Aorta (tissue), 5 donors: ENCODE data around the gene DNASE1L3. TPM values are rescaled to one million over a fixed set of nuclear protein-coding genes. Genes with fewer than 3 reads are reported as not detected.

Source experiments
- ATAC-seq: fragments of 200-7000 bp; cut with Tn5 transposase; one replicate; pipeline ENCODE4 v1.9.1; 2022; ENCODE audit warnings: moderate library complexity; ENCODE audit not compliant: low FRiP score
- DNase-seq, 2 donors: peaks; one replicate each; pipeline ENCODE4 v3.0.0-alpha.2; 2020
- H3K27ac ChIP-seq, 2 donors: one replicate each; pipeline ENCODE4 v1.5.1; 2013; ENCODE audit warnings: low read length in 2 of 2, mild to moderate bottlenecking in 2 of 2, moderate library complexity in 2 of 2, control low read depth in 1 of 2, inconsistent platforms in 1 of 2, low read depth in 1 of 2
- H3K27me3 ChIP-seq, 2 donors: one replicate each; pipeline ENCODE4 v1.6.1; 2013; ENCODE audit warnings: control low read depth in 1 of 2, low read length in 1 of 2, mild to moderate bottlenecking in 1 of 2, moderate library complexity in 1 of 2; ENCODE audit not compliant: insufficient read depth in 2 of 2, control insufficient read depth in 1 of 2
- H3K36me3 ChIP-seq, 2 donors: one replicate each; pipeline ENCODE4 v1.6.1; 2013; ENCODE audit warnings: control low read depth in 1 of 2, low read length in 1 of 2, mild to moderate bottlenecking in 1 of 2; ENCODE audit not compliant: insufficient read depth in 2 of 2, control insufficient read depth in 1 of 2
- H3K4me1 ChIP-seq, 2 donors: one replicate each; pipeline ENCODE4 v1.6.1; 2013; ENCODE audit warnings: low read length in 2 of 2, control low read depth in 1 of 2, mild to moderate bottlenecking in 1 of 2, moderate library complexity in 1 of 2; ENCODE audit not compliant: insufficient read depth in 2 of 2, control insufficient read depth in 1 of 2
- H3K4me3 ChIP-seq, 2 donors: one replicate each; pipeline ENCODE4 v1.5.1; 2013; ENCODE audit warnings: low read length in 2 of 2, control low read depth in 1 of 2, mild to moderate bottlenecking in 1 of 2
- H3K9me3 ChIP-seq: one replicate; pipeline ENCODE4 v1.6.1; 2013; ENCODE audit warnings: mild to moderate bottlenecking, low read length; ENCODE audit not compliant: control insufficient read depth
- WGBS, 2 donors: extraction: QIAGEN DNeasy Blood & Tissue Kit; methylation state at CpG; one replicate each; pipeline ENCODE4 v1.1.7; 2013; 5-methylcytosine and 5-hydroxymethylcytosine counted together
- intact Hi-C, 2 donors: fragments of 100-400 bp; cut with DNase I; formaldehyde crosslinking; loops; one replicate each; pipeline versions ENCODE4 v1.14.2 to v1.15.0; 2022
- polyA plus RNA-seq, 2 donors: library from polyadenylated mRNA; stranded (reverse); fragments of 200-250 nt; gene quantifications; one replicate each; pipeline ENCODE4 v1.2.3, GENCODE V29; 2013
- total RNA-seq, 2 donors: library from RNA; stranded (reverse); fragmentation: NEBNext Ultra II Directional; extraction: Animal tissue kit (Norgen Biotek cat#: 25700); gene quantifications; one replicate each; pipeline ENCODE4 v1.2.1, GENCODE V29; 2021
- donor health status: healthy with polysubstance abuse.
- donor health status: Bipolar disorder and iron deficiency.
- donor health status: DM: no; HTN: no; CAD: no.
- donor health status: DM: no; HTN: no; CAD: no.
- donor health status: DM: yes; HTN: yes; CAD: no.

Gene DNASE1L3
- total and polyA plus RNA-seq, 4 donors: 1.4 to 19.8 (median 5.7) TPM

GRCh38 chr3:58179235-58180098, 31.3 kb downstream of the DNASE1L3 start:
- Histone ChIP-seq H3K9me3 (no peaks in the 10 kb centered on the region), H3K27ac (no peak overlapping the region), H3K4me1 (no peaks in the 10 kb centered on the region), H3K36me3 (no peaks in the 10 kb centered on the region), H3K27me3 (no peaks in the 10 kb centered on the region), H3K4me3 (no peak overlapping the region)
- ATAC-seq (no peak), DNase-seq (peak in 1 of 2 donors; percentile 45)
- intact Hi-C loops: loop anchor here in 1 of 2 donors (5.0 to 10.0 kb wide), 2 partner anchors 38 to 235 kb away; no protein-coding TSS in a partner anchor
- WGBS, 2 donors: 92 to 93% methylated on average over 13 of the region's 13 CpGs

DNA sequence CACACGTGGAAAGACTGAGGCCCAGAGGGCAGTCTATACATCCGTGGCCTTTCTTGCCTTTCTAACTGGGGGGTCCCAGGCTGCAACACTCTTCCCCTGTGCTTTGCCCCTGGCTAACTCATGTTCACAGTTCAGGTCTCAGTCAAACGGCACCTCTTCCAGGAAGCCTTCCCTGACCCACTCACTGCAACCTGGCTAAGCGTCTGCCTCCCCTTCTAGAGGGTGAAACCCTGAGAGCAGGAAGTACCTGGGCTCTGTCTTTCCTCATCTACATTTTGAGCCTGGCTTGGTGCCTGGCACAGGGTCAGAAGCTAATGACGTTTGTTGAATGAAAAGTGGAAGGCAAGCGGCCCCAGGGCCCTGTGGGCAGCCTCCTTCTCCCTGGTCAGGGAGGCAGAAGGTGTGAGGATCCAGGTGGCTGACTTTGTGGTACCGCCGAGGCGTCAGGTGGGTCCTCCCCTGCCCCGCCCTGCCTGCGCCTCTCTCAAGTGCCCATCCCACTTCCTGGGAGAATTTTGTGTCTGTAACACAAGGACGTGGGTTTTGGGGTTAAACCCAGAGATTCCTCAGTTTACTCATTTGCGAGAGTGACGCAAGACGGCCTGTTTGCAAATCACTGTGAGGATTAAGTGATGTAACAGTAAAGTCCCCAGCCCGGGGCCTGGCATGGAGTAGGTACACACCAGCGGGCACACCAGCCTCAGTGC, 32.1 kb downstream of the DNASE1L3 start:
- intact Hi-C loops: loop anchor here in 1 of 2 donors (5.0 to 10.0 kb wide), 2 partner anchors 39 to 236 kb away; no protein-coding TSS in a partner anchor
- no peaks in the 10 kb centered on the region for H3K27me3 ChIP-seq
- no peak overlapping the region for H3K4me3 ChIP-seq
- no peak overlapping the region for H3K27ac ChIP-seq
- WGBS, 2 donors: 81 to 82% methylated on average over 17 of the region's 17 CpGs
- H3K36me3 ChIP-seq: no peaks in the 10 kb centered on the region
- ATAC-seq (no peak), DNase-seq (peak in 1 of 2 donors; percentile 38)
- no peaks in the 10 kb centered on the region for H3K9me3 ChIP-seq
- no peaks in the 10 kb centered on the region for H3K4me1 ChIP-seq

- Histone ChIP-seq H3K4me3 (no peak overlapping the region), H3K27me3 (no peaks in the 10 kb centered on the region), H3K36me3 (no peaks in the 10 kb centered on the region), H3K9me3 (no peaks in the 10 kb centered on the region), H3K4me1 (no peaks in the 10 kb centered on the region), H3K27ac (no peak overlapping the region)
- intact Hi-C loops: loop anchor here in 1 of 2 donors (5.0 to 10.0 kb wide), 2 partner anchors 39 to 237 kb away; no protein-coding TSS in a partner anchor
- ATAC-seq (peak; percentile 92), DNase-seq (peak; percentile 96 to 99)
- 8 to 9% methylated on average over 46 of the region's 46 CpGs for WGBS, 2 donors
Measured at GRCh38 chr3:58177747-58178527, 32.8 kb downstream of the DNASE1L3 start.

DNA sequence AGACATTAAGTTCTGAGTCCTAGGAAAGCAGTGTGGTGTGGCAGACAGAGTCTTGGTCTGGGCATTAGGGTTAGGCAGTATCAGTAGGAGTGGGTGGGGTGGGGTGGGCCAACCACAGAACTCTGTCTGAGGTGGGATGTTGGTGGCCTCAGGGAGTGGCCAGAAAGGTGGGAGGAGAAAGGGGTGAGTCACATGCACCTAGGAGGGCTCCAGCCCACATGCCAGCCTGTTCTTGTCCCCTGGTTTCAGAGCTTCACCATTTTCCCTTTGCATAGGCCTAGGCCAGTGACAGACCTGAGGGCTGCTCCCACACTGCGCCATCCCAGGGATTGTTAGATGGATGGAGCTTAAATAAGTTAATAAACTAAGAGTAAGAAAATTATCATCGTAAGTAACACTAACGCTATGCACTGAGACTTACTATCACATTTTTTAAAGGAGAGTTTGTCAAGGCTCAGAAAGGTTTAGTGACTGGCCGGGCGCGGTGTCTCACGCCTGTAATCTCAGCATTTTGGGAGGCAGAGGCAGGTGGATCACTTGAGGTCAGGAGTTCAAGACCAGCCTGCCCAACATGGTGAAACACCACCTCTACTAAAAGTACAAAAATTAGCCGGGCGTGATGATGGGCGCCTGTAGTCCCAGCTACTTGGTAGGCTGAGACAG, 33.8 kb downstream of the DNASE1L3 start:
- DNase-seq (peak in 1 of 2 donors; percentile 32), ATAC-seq (no peak)
- H3K27me3 ChIP-seq: no peaks in the 10 kb centered on the region
- no peaks in the 10 kb centered on the region for H3K9me3 ChIP-seq
- H3K4me3 ChIP-seq: no peak overlapping the region
- 94 to 95% methylated on average over 10 of the region's 10 CpGs for WGBS, 2 donors
- no peaks in the 10 kb centered on the region for H3K4me1 ChIP-seq
- H3K36me3 ChIP-seq: no peaks in the 10 kb centered on the region
- intact Hi-C loops: loop anchor here in 1 of 2 donors (5.0 to 10.0 kb wide), 2 partner anchors 40 to 238 kb away; no protein-coding TSS in a partner anchor
- H3K27ac ChIP-seq: no peak overlapping the region

- intact Hi-C loops: loop anchor here in 1 of 2 donors (5.0 to 10.0 kb wide), 2 partner anchors 41 to 239 kb away; no protein-coding TSS in a partner anchor
- no peak overlapping the region for H3K4me3 ChIP-seq
- no peaks in the 10 kb centered on the region for H3K27me3 ChIP-seq
- no peaks in the 10 kb centered on the region for H3K4me1 ChIP-seq
- whole genome bisulfite sequencing, 2 donors: 84 to 86% methylated on average over 3 of the region's 3 CpGs
- ATAC-seq (no peak), DNase-seq (peak in 1 of 2 donors; percentile 26)
- H3K36me3 ChIP-seq: peaks cover 0 to 2% of the 10 kb centered on the region in 2 donors
- no peak overlapping the region for H3K27ac ChIP-seq
- H3K9me3 ChIP-seq: no peaks in the 10 kb centered on the region
Measured at GRCh38 chr3:58176185-58176530, 34.6 kb downstream of the DNASE1L3 start.

GRCh38 chr3:58175437-58176184, 35.2 kb downstream of the DNASE1L3 start:
- Histone ChIP-seq H3K36me3 (peaks cover 2 to 4% of the 10 kb centered on the region in 2 donors), H3K9me3 (no peaks in the 10 kb centered on the region), H3K4me3 (no peak overlapping the region), H3K27me3 (no peaks in the 10 kb centered on the region), H3K27ac (no peak overlapping the region), H3K4me1 (no peaks in the 10 kb centered on the region)
- intact Hi-C loops: loop anchor here in 1 of 2 donors (5.0 to 10.0 kb wide), 2 partner anchors 42 to 239 kb away; no protein-coding TSS in a partner anchor
- DNase-seq: peak in 1 of 2 donors; percentile 46
- WGBS, 2 donors: 20 to 25% methylated on average over 18 of the region's 18 CpGs
- no peak for ATAC-seq

- intact Hi-C loops: loop anchor here in 1 of 2 donors (5.0 to 10.0 kb wide), 2 partner anchors 42 to 240 kb away; no protein-coding TSS in a partner anchor
- no peak overlapping the region for H3K27ac ChIP-seq
- H3K4me3 ChIP-seq: no peak overlapping the region
- no peak for DNase-seq
- no peaks in the 10 kb centered on the region for H3K27me3 ChIP-seq
- H3K9me3 ChIP-seq: no peaks in the 10 kb centered on the region
- 20 to 29% methylated on average over 3 of the region's 3 CpGs for WGBS, 2 donors
- peaks cover 2 to 5% of the 10 kb centered on the region in 2 donors for H3K36me3 ChIP-seq
- H3K4me1 ChIP-seq: no peaks in the 10 kb centered on the region
- no peak for ATAC-seq
Measured at GRCh38 chr3:58175187-58175436, 35.7 kb downstream of the DNASE1L3 start.
